Inflammatory macrophage (primary cell): ENCODE data around the gene BTD.

ENCODE experiments used
- DNase-seq, 2 donors: peaks; one replicate each; pipeline ENCODE4 v3.0.0-alpha.2; 2020 to 2022

Gene BTD

GRCh38 chr3:15667484-15667883 lies 65.9 kb downstream of the BTD start:
- no peak for DNase-seq

- no peak for DNase-seq
Observed at GRCh38 chr3:15673536-15673935, 72.0 kb downstream of the BTD start.

- DNase-seq, result no peak
Observed at GRCh38 chr3:15676259-15676658, 74.7 kb downstream of the BTD start.

GRCh38 chr3:15679306-15679705 lies 77.8 kb downstream of the BTD start:
- no peak for DNase-seq

- DNase-seq, result peak; percentile 35 to 51
Observed at GRCh38 chr3:15681668-15682067, 80.1 kb downstream of the BTD start.

GRCh38 chr3:15682561-15683185 lies 81.1 kb downstream of the BTD start:
- DNase-seq, result peak; percentile 61 to 75

GRCh38 chr3:15683253-15683652 lies 81.7 kb downstream of the BTD start:
- peak in 1 of 2 donors; percentile 22 for DNase-seq

GRCh38 chr3:15685927-15686326 lies 84.4 kb downstream of the BTD start:
- peak in 1 of 2 donors; percentile 41 for DNase-seq

- DNase-seq, result no peak
Observed at GRCh38 chr3:15690230-15690629, 88.7 kb downstream of the BTD start.

GRCh38 chr3:15690748-15691147 lies 89.2 kb downstream of the BTD start:
- no peak for DNase-seq

GRCh38 chr3:15693355-15693754 lies 91.8 kb downstream of the BTD start:
- no peak for DNase-seq

- no peak for DNase-seq
Observed at GRCh38 chr3:15694628-15695027, 93.1 kb downstream of the BTD start.
